RPMI7951 (cell line): ENCODE data around the gene LRRC10. TPM values are rescaled to one million over a fixed set of nuclear protein-coding genes. Genes with fewer than 3 reads are reported as not detected.

Experiments
- DNase-seq: peaks from one replicate; pipeline ENCODE4 v3.0.0-alpha.2; 2012; ENCODE audit warnings: low read depth
- total RNA-seq: library from RNA; depleted of rRNA; stranded (reverse); fragments of >200 nt; shearing (Covaris generic); gene quantifications from 2 replicates; pipeline ENCODE4 v1.2.3, GENCODE V29; 2014; rRNA removed

LRRC10 gene
- total RNA-seq, result not detected in 2 replicates

GRCh38 chr12:69610729-69611128 lies at the start of gene LRRC10:
LRRC10 (minus strand) TSS chr12:69610907; CDS start chr12:69610838, 69 bp downstream.
- DNase-seq, result no peak

GRCh38 chr12:69660164-69660863 lies 49.6 kb upstream of the LRRC10 start:
- DNase-seq, result no peak

- no peak for DNase-seq
Measured at GRCh38 chr12:69658203-69658602, 47.5 kb upstream of the LRRC10 start.

GRCh38 chr12:69657376-69658137 lies 46.9 kb upstream of the LRRC10 start:
- no peak for DNase-seq

- peak; percentile 59 for DNase-seq
Measured at GRCh38 chr12:69655616-69656340, 45.1 kb upstream of the LRRC10 start.

GRCh38 chr12:69653703-69654102 lies 43.0 kb upstream of the LRRC10 start:
- no peak for DNase-seq

GRCh38 chr12:69651922-69652321 lies 41.2 kb upstream of the LRRC10 start:
- DNase-seq, result no peak

- peak; percentile 10 for DNase-seq
Measured at GRCh38 chr12:69649529-69649928, 38.8 kb upstream of the LRRC10 start.

- DNase-seq, result peak; percentile 26
Measured at GRCh38 chr12:69648476-69648875, 37.8 kb upstream of the LRRC10 start.

GRCh38 chr12:69647178-69647577 lies 36.5 kb upstream of the LRRC10 start:
- no peak for DNase-seq

GRCh38 chr12:69645031-69645430 lies 34.3 kb upstream of the LRRC10 start:
- no peak for DNase-seq

GRCh38 chr12:69644511-69644910 lies 33.8 kb upstream of the LRRC10 start:
- no peak for DNase-seq

- DNase-seq, result no peak
Measured at GRCh38 chr12:69642531-69642930, 31.8 kb upstream of the LRRC10 start.

GRCh38 chr12:69641546-69641945 lies 30.8 kb upstream of the LRRC10 start:
- no peak for DNase-seq

GRCh38 chr12:69639400-69640016 lies 28.8 kb upstream of the LRRC10 start:
- peak; percentile 66 for DNase-seq

- no peak for DNase-seq
Measured at GRCh38 chr12:69633061-69633460, 22.4 kb upstream of the LRRC10 start.

GRCh38 chr12:69630191-69630590 lies 19.5 kb upstream of the LRRC10 start:
- peak; percentile 26 for DNase-seq

GRCh38 chr12:69627501-69627900 lies 16.8 kb upstream of the LRRC10 start:
- DNase-seq, result no peak

- peak; percentile 37 for DNase-seq
Measured at GRCh38 chr12:69623970-69624369, 13.3 kb upstream of the LRRC10 start.

- DNase-seq, result no peak
Measured at GRCh38 chr12:69621551-69621950, 10.8 kb upstream of the LRRC10 start.

- no peak for DNase-seq
Measured at GRCh38 chr12:69620921-69621320, 10.2 kb upstream of the LRRC10 start.

- no peak for DNase-seq
Measured at GRCh38 chr12:69620077-69620476, 9.4 kb upstream of the LRRC10 start.
